ENCODE results near the gene INVS. TPM values are rescaled to one million over a fixed set of nuclear protein-coding genes. Genes with fewer than 3 reads are reported as not detected.

INVS gene
- polyA plus RNA-seq, 3 donors, result 2.9 to 6.7 (median 4.2) TPM

DNA sequence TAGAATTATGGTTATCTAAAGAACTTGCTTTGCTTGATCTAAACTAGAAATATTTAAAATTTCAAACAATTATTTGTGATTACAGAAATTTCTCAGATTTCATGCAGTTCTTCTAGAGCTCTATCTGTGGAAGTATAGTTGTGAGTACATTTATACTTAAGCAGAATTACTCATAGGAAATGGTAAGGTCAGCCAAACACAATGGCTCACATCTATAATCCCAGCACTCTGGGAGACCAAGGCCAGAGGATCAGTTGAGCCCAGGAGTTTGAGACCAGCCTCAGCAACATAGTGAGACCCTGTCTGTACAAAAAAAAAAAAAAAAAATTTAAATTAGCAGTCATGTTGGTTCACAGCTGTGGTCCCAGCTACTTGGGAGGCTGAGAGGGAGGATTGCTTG, 71.0 kb downstream of the INVS start:
- TF ChIP-seq, protein P1, sequence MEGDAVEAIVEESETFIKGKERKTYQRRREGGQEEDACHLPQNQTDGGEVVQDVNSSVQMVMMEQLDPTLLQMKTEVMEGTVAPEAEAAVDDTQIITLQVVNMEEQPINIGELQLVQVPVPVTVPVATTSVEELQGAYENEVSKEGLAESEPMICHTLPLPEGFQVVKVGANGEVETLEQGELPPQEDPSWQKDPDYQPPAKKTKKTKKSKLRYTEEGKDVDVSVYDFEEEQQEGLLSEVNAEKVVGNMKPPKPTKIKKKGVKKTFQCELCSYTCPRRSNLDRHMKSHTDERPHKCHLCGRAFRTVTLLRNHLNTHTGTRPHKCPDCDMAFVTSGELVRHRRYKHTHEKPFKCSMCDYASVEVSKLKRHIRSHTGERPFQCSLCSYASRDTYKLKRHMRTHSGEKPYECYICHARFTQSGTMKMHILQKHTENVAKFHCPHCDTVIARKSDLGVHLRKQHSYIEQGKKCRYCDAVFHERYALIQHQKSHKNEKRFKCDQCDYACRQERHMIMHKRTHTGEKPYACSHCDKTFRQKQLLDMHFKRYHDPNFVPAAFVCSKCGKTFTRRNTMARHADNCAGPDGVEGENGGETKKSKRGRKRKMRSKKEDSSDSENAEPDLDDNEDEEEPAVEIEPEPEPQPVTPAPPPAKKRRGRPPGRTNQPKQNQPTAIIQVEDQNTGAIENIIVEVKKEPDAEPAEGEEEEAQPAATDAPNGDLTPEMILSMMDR (IDR thresholded peaks at IDR 0.05), result no peak
- intact Hi-C loops (cut with micrococcal nuclease), result no loop called here
- Histone ChIP-seq H4K20me1 (ENCODE audit: insufficient read depth, low read length) (no peaks in the 10 kb centered on the region), H3K36me3 (replicated peaks in 1 of 2; ENCODE audit: control insufficient read depth in 1 of 2, insufficient read depth in 2 of 2, low read length in 2 of 2) (no peaks in the 10 kb centered on the region), H3K4me3 (replicated peaks in 1 of 3; ENCODE audit: low read depth in 2 of 3, low read length in 3 of 3) (no peak overlapping the region), H3K79me2 (ENCODE audit: insufficient read depth, low read length) (no peaks in the 10 kb centered on the region), H3K9me3 (replicated peaks in 1 of 2; ENCODE audit: control insufficient read depth in 1 of 2, insufficient read depth in 1 of 2, low read length in 2 of 2) (peaks cover 6 to 10% of the 10 kb centered on the region in 2 donors), H3K4me2 (replicated peaks; ENCODE audit: extremely low read depth, low read length, poor library complexity, severe bottlenecking) (no peak overlapping the region), H3K4me1 (ENCODE audit: control insufficient read depth in 1 of 2, insufficient read depth in 2 of 2, low read length in 2 of 2) (peaks cover 5 to 8% of the 10 kb centered on the region in 2 donors), H3K27ac (ENCODE audit: low read depth in 1 of 2, low read length in 2 of 2) (no peak overlapping the region), H2AFZ (ENCODE audit: insufficient read depth, low read depth, low read length, poor library complexity, severe bottlenecking) (no peak overlapping the region), H3K9ac (ENCODE audit: insufficient read depth, low read length, poor library complexity, severe bottlenecking) (no peak overlapping the region), H3K27me3 (ENCODE audit: control insufficient read depth in 2 of 2, insufficient read depth in 2 of 2, low read length in 2 of 2) (no peaks in the 10 kb centered on the region)
- Mint-ChIP-seq H3K4me1 (peaks cover 11% of the 10 kb centered on the region), H3K9me3 (peaks cover 7 to 18% (median 11%) of the 10 kb centered on the region in 7 donors), H3K36me3 (peaks cover 9 to 17% of the 10 kb centered on the region in 2 donors), H3K27ac (no peak overlapping the region), H3K4me3 (no peak overlapping the region), H3K27me3 (ENCODE audit: low read depth in 3 of 3) (no peaks in the 10 kb centered on the region)
- no peak for DNase-seq

DNA sequence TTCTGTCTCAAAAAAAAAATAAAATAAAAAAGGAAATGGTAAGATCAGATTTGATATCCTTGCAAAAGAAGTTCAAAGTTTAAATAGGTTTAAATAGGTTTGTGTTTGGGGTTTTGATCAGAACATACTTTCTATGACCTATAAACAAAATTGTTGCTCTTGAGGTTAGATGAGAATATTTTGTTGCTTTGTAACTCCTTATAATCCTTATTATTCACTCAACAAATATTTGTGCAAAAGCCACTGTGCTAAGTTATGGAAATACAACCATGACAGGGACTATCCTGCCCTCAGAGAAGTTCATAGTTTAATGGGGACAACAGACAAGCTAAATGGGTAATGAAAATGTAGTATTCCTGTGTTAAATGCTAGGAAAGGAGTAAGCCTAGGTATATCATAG, 71.5 kb downstream of the INVS start:
- Mint-ChIP-seq H3K4me1 (peaks cover 8% of the 10 kb centered on the region), H3K36me3 (peaks cover 9 to 17% of the 10 kb centered on the region in 2 donors), H3K27ac (no peak overlapping the region), H3K4me3 (no peak overlapping the region), H3K9me3 (peaks cover 8 to 21% (median 11%) of the 10 kb centered on the region in 7 donors), H3K27me3 (ENCODE audit: low read depth in 3 of 3) (no peaks in the 10 kb centered on the region)
- no peaks in the 10 kb centered on the region for H3K36me3 ChIP-seq (replicated peaks in 1 of 2; ENCODE audit: control insufficient read depth in 1 of 2, insufficient read depth in 2 of 2, low read length in 2 of 2)
- no peaks in the 10 kb centered on the region for H3K27me3 ChIP-seq (ENCODE audit: control insufficient read depth in 2 of 2, insufficient read depth in 2 of 2, low read length in 2 of 2)
- intact Hi-C loops (cut with micrococcal nuclease), result no loop called here
- H3K9ac ChIP-seq (ENCODE audit: insufficient read depth, low read length, poor library complexity, severe bottlenecking), result no peak overlapping the region
- H3K79me2 ChIP-seq (ENCODE audit: insufficient read depth, low read length), result no peaks in the 10 kb centered on the region
- H3K4me2 ChIP-seq (replicated peaks; ENCODE audit: extremely low read depth, low read length, poor library complexity, severe bottlenecking), result no peak overlapping the region
- TF ChIP-seq, protein P1 (IDR thresholded peaks at IDR 0.05), result no peak
- H4K20me1 ChIP-seq (ENCODE audit: insufficient read depth, low read length), result no peaks in the 10 kb centered on the region
- DNase-seq, result no peak
- H3K4me1 ChIP-seq (ENCODE audit: control insufficient read depth in 1 of 2, insufficient read depth in 2 of 2, low read length in 2 of 2), result peaks cover 5 to 7% of the 10 kb centered on the region in 2 donors
- H3K9me3 ChIP-seq (replicated peaks in 1 of 2; ENCODE audit: control insufficient read depth in 1 of 2, insufficient read depth in 1 of 2, low read length in 2 of 2), result peaks cover 7 to 10% of the 10 kb centered on the region in 2 donors
- H2AFZ ChIP-seq (ENCODE audit: insufficient read depth, low read depth, low read length, poor library complexity, severe bottlenecking), result no peak overlapping the region
- H3K4me3 ChIP-seq (replicated peaks in 1 of 3; ENCODE audit: low read depth in 2 of 3, low read length in 3 of 3), result no peak overlapping the region
- H3K27ac ChIP-seq (ENCODE audit: low read depth in 1 of 2, low read length in 2 of 2), result no peak overlapping the region
